CD4-positive, alpha-beta T cell treated with Interleukin-4 for 1 hour (primary cell): ENCODE results near the gene MLX.
"Not testable (repeated sequence)": the region's sequence is repeated elsewhere in the genome, so short reads cannot be mapped to it uniquely, and the experiment has no call there.

ENCODE experiments used
- DNase-seq, 2 donors: peaks; one replicate each; pipeline ENCODE4 v3.0.0-alpha.2; 2020 to 2022

Gene MLX

GRCh38 chr17:42536372-42537155 lies 30.3 kb upstream of the MLX start:
- DNase-seq = peak; percentile 62 to 68

- DNase-seq = no peak
Measured at GRCh38 chr17:42537156-42537805, 29.6 kb upstream of the MLX start.

GRCh38 chr17:42537826-42538451 lies 29.0 kb upstream of the MLX start:
- DNase-seq = no peak

- DNase-seq = no peak
Measured at GRCh38 chr17:42538482-42538881, 28.4 kb upstream of the MLX start.

- DNase-seq = not testable (repeated sequence)
Measured at GRCh38 chr17:42540558-42540957, 26.3 kb upstream of the MLX start.

GRCh38 chr17:42541041-42541833 lies 25.7 kb upstream of the MLX start:
- no peak for DNase-seq

GRCh38 chr17:42543190-42544079 lies 23.5 kb upstream of the MLX start:
- no peak for DNase-seq

- DNase-seq = no peak
Measured at GRCh38 chr17:42544874-42545283, 22.0 kb upstream of the MLX start.

- not testable (repeated sequence) for DNase-seq
Measured at GRCh38 chr17:42545755-42546505, 21.0 kb upstream of the MLX start.

GRCh38 chr17:42547001-42547461 lies 19.9 kb upstream of the MLX start:
- no peak for DNase-seq

- DNase-seq = no peak
Measured at GRCh38 chr17:42547698-42548069, 19.2 kb upstream of the MLX start.

GRCh38 chr17:42548070-42548837 lies 18.6 kb upstream of the MLX start:
- peak; percentile 81 to 83 for DNase-seq

GRCh38 chr17:42548993-42549755 lies 17.7 kb upstream of the MLX start:
- no peak for DNase-seq

GRCh38 chr17:42552736-42553135 lies 14.2 kb upstream of the MLX start, which contains the start of gene HSD17B1:
Gene HSD17B1, plus strand, starts transcription at chr17:42552923. Its CDS starts 11 bp downstream, at chr17:42552934.
- DNase-seq = not testable (repeated sequence)

- no peak for DNase-seq
Measured at GRCh38 chr17:42553161-42553818, 13.6 kb upstream of the MLX start.

- DNase-seq = no peak
Measured at GRCh38 chr17:42553866-42554249, 13.0 kb upstream of the MLX start.

GRCh38 chr17:42554250-42555121 lies 12.4 kb upstream of the MLX start:
- peak; percentile 80 to 87 for DNase-seq

GRCh38 chr17:42555122-42555622 lies 11.7 kb upstream of the MLX start:
- no peak for DNase-seq
